Trophoblast cell (in vitro differentiated cells and primary cell): ENCODE data around the gene BTBD9.

Experiments used
- DNase-seq, 2 donors: peaks; one replicate each; pipeline ENCODE4 v3.0.0-alpha.2; 2016
- H2AFZ ChIP-seq: 2 replicates; pipeline ENCODE4 v1.6.1; 2013; ENCODE audit warnings: low read length, moderate library complexity, mild to moderate bottlenecking; ENCODE audit not compliant: insufficient read depth, poor library complexity
- H2AK5ac ChIP-seq: 2 replicates; pipeline ENCODE4 v1.6.1; 2013; ENCODE audit warnings: mild to moderate bottlenecking, low read length
- H2BK120ac ChIP-seq: 2 replicates; pipeline ENCODE4 v1.6.1; 2013; ENCODE audit warnings: low read length, mild to moderate bottlenecking, moderate library complexity; ENCODE audit not compliant: insufficient read depth, poor library complexity
- H2BK12ac ChIP-seq: 2 replicates; pipeline ENCODE4 v1.6.1; 2013; ENCODE audit warnings: mild to moderate bottlenecking, low read length, moderate library complexity
- H2BK5ac ChIP-seq: 2 replicates; pipeline ENCODE4 v1.6.1; 2013; ENCODE audit warnings: low read length, low read depth, moderate library complexity, mild to moderate bottlenecking; ENCODE audit not compliant: poor library complexity
- H3K14ac ChIP-seq: 2 replicates; pipeline ENCODE4 v1.6.1; 2013; ENCODE audit warnings: mild to moderate bottlenecking, low read length
- H3K18ac ChIP-seq: 2 replicates; pipeline ENCODE4 v1.6.1; 2013; ENCODE audit warnings: mild to moderate bottlenecking, low read length
- H3K23ac ChIP-seq: 2 replicates; pipeline ENCODE4 v1.6.1; 2013; ENCODE audit warnings: low read length
- H3K27ac ChIP-seq: 2 replicates; pipeline ENCODE4 v1.5.1; 2013; ENCODE audit warnings: low read depth, mild to moderate bottlenecking, inconsistent platforms, low read length, moderate library complexity
- H3K27me3 ChIP-seq: 2 replicates; pipeline ENCODE4 v1.6.1; 2013; ENCODE audit warnings: inconsistent platforms, mild to moderate bottlenecking, low read length, moderate library complexity; ENCODE audit not compliant: insufficient read depth
- H3K36me3 ChIP-seq, 2 experiments: 1 replicate in 1 of 2; 2 replicates in 1 of 2; pipeline ENCODE4 v1.6.1; 2013; ENCODE audit warnings: low read length in 2 of 2, mild to moderate bottlenecking in 2 of 2, moderate library complexity in 1 of 2; ENCODE audit not compliant: insufficient read depth in 2 of 2, control insufficient read depth in 1 of 2
- H3K4ac ChIP-seq: 2 replicates; pipeline ENCODE4 v1.6.1; 2013; ENCODE audit warnings: low read depth, mild to moderate bottlenecking, low read length, moderate library complexity
- H3K4me1 ChIP-seq, 2 experiments: 1 replicate in 1 of 2; 2 replicates in 1 of 2; pipeline ENCODE4 v1.6.1; 2013; ENCODE audit warnings: low read length in 2 of 2, mild to moderate bottlenecking in 2 of 2, moderate library complexity in 1 of 2; ENCODE audit not compliant: insufficient read depth in 2 of 2, control insufficient read depth in 1 of 2
- H3K4me2 ChIP-seq: 2 replicates; pipeline ENCODE4 v1.6.1; 2013; ENCODE audit warnings: inconsistent platforms, mild to moderate bottlenecking, low read length, moderate library complexity
- H3K4me3 ChIP-seq: 2 replicates; pipeline ENCODE4 v1.5.1; 2013; ENCODE audit warnings: mild to moderate bottlenecking, low read depth, low read length, inconsistent platforms
- H3K79me1 ChIP-seq: one replicate; pipeline ENCODE4 v1.6.1; 2013; ENCODE audit warnings: low read length
- H3K79me2 ChIP-seq: 2 replicates; pipeline ENCODE4 v1.6.1; 2013; ENCODE audit warnings: low read length, mild to moderate bottlenecking; ENCODE audit not compliant: control insufficient read depth, insufficient read depth, poor library complexity
- H3K9ac ChIP-seq: 2 replicates; pipeline ENCODE4 v1.6.1; 2013; ENCODE audit warnings: mild to moderate bottlenecking, low read length
- H3K9me3 ChIP-seq: 2 replicates; pipeline ENCODE4 v1.6.1; 2013; ENCODE audit warnings: low read depth, mild to moderate bottlenecking, control low read depth, inconsistent platforms, low read length; ENCODE audit not compliant: insufficient read depth
- H4K12ac ChIP-seq: 2 replicates; pipeline ENCODE4 v1.6.1; 2013; ENCODE audit warnings: low read depth, mild to moderate bottlenecking, low read length, moderate library complexity
- H4K8ac ChIP-seq: 2 replicates; pipeline ENCODE4 v1.6.1; 2013; ENCODE audit warnings: low read depth, mild to moderate bottlenecking, low read length, moderate library complexity
- H4K91ac ChIP-seq: one replicate; pipeline ENCODE4 v1.6.1; 2013; ENCODE audit warnings: low read depth, mild to moderate bottlenecking, low read length, moderate library complexity
- WGBS: extraction: QIAGEN DNeasy Blood & Tissue Kit; methylation state at CpG from one replicate; pipeline ENCODE4 v1.1.7; 2013; ENCODE audit warnings: missing lambda C conversion rate; ENCODE audit not compliant: insufficient read length, insufficient coverage; ENCODE audit errors: extremely low coverage; 5-methylcytosine and 5-hydroxymethylcytosine counted together

Gene BTBD9

DNA sequence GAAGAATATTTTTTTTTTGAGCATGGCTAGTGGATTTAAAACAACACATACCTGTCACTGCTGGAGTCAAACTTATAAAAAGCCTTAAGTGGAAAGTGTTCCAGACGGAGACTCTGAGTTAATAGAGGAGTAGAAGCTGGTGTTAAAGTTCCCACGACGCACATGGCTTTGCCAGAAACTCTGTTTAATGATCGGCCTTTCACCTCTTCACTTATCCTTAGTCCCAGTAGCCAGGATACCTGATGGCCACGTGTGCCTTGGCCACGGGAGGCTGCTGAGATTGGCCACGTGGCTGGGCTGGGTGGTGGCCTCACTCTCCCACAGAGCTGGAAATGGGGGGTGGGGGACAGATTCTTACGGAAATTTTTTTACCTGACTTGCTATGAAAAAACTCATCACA is 487.1 kb downstream of the BTBD9 start:
- no CpG with 5 or more reads among the region's 8 CpGs for WGBS
- Histone ChIP-seq H3K4me2 (no peak overlapping the region), H3K18ac (no peak overlapping the region), H3K4ac (no peak overlapping the region), H3K27me3 (no peaks in the 10 kb centered on the region), H3K79me2 (no peaks in the 10 kb centered on the region), H2BK12ac (no peak overlapping the region), H3K79me1 (no peaks in the 10 kb centered on the region), H3K4me3 (no peak overlapping the region), H4K12ac (no peak overlapping the region), H2BK5ac (no peak overlapping the region), H2BK120ac (no peak overlapping the region), H3K4me1 (no peaks in the 10 kb centered on the region), H3K23ac (no peak overlapping the region), H3K9ac (no peak overlapping the region), H3K27ac (no peak overlapping the region), H3K36me3 (peaks cover 21 to 23% of the 10 kb centered on the region in 2 experiments), H2AK5ac (no peak overlapping the region), H2AFZ (no peak overlapping the region), H4K8ac (no peak overlapping the region), H3K14ac (no peak overlapping the region), H3K9me3 (no peaks in the 10 kb centered on the region), H4K91ac (no peak overlapping the region)
- no peak for DNase-seq

GRCh38 chr6:38151580-38152500 is 487.9 kb downstream of the BTBD9 start:
- Histone ChIP-seq H3K18ac (no peak overlapping the region), H2BK120ac (no peak overlapping the region), H3K4ac (no peak overlapping the region), H4K12ac (no peak overlapping the region), H3K27me3 (no peaks in the 10 kb centered on the region), H3K14ac (no peak overlapping the region), H3K23ac (no peak overlapping the region), H2BK5ac (no peak overlapping the region), H3K79me1 (no peaks in the 10 kb centered on the region), H4K8ac (no peak overlapping the region), H2BK12ac (no peak overlapping the region), H3K27ac (no peak overlapping the region), H2AK5ac (no peak overlapping the region), H4K91ac (no peak overlapping the region), H3K9me3 (no peaks in the 10 kb centered on the region), H3K36me3 (peaks cover 21 to 23% of the 10 kb centered on the region in 2 experiments), H3K79me2 (no peaks in the 10 kb centered on the region), H3K9ac (no peak overlapping the region), H3K4me2 (no peak overlapping the region), H2AFZ (no peak overlapping the region), H3K4me3 (no peak overlapping the region), H3K4me1 (no peaks in the 10 kb centered on the region)
- no peak for DNase-seq
- WGBS, result no CpG with 5 or more reads among the region's 22 CpGs

DNA sequence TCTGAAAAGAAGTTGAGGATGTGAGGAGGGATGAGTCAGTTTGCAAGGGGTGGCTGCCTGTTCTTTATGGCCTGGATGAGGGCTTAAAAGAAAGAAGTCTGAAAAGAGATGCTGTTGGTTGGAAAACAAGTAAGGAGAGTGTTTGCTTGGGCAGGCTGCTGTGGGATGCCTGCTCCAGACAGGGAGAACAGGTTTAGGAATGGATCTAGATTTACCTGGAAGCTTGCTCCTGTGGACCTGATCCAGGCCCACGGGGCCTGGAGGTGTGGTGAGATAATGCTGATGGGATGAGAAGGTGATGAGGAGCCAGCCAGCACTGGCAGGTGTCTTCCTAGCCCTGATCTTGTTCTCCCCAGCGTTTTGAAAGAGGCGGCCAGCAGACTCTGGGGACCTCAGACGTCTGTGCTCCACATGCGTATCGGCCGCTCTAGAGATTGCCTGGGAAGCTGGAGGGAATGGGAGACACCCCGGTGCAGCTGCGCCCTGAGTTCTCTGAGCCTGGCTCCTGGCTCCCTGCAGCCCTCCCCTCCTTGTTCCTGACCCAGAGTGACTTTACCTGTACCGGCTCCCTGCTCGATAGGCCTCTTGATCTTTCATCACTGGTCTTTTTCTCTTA is 488.9 kb downstream of the BTBD9 start:
- no peak overlapping the region for H3K27ac ChIP-seq
- H2BK12ac ChIP-seq, result no peak overlapping the region
- DNase-seq, result no peak
- no peaks in the 10 kb centered on the region for H3K79me1 ChIP-seq
- H2BK5ac ChIP-seq, result no peak overlapping the region
- H3K14ac ChIP-seq, result no peak overlapping the region
- H3K36me3 ChIP-seq, result peaks cover 21 to 23% of the 10 kb centered on the region in 2 experiments
- H2AFZ ChIP-seq, result no peak overlapping the region
- H3K4ac ChIP-seq, result no peak overlapping the region
- no peak overlapping the region for H3K23ac ChIP-seq
- H3K9ac ChIP-seq, result no peak overlapping the region
- H3K4me2 ChIP-seq, result no peak overlapping the region
- no peak overlapping the region for H2BK120ac ChIP-seq
- no peak overlapping the region for H4K8ac ChIP-seq
- WGBS, result no CpG with 5 or more reads among the region's 11 CpGs
- no peaks in the 10 kb centered on the region for H3K79me2 ChIP-seq
- H4K12ac ChIP-seq, result no peak overlapping the region
- peaks cover 6 to 7% of the 10 kb centered on the region in 2 experiments for H3K4me1 ChIP-seq
- no peak overlapping the region for H4K91ac ChIP-seq
- H3K27me3 ChIP-seq, result no peaks in the 10 kb centered on the region
- no peak overlapping the region for H2AK5ac ChIP-seq
- H3K9me3 ChIP-seq, result no peaks in the 10 kb centered on the region
- H3K18ac ChIP-seq, result no peak overlapping the region
- no peak overlapping the region for H3K4me3 ChIP-seq

GRCh38 chr6:38150021-38150420 is 489.7 kb downstream of the BTBD9 start:
- Histone ChIP-seq H2BK5ac (no peak overlapping the region), H3K18ac (no peak overlapping the region), H4K8ac (no peak overlapping the region), H3K36me3 (peaks cover 17 to 21% of the 10 kb centered on the region in 2 experiments), H3K4me3 (no peak overlapping the region), H2AK5ac (no peak overlapping the region), H3K9ac (no peak overlapping the region), H4K12ac (no peak overlapping the region), H3K27ac (no peak overlapping the region), H3K4me2 (no peak overlapping the region), H2BK120ac (no peak overlapping the region), H3K9me3 (no peaks in the 10 kb centered on the region), H3K79me2 (no peaks in the 10 kb centered on the region), H3K79me1 (no peaks in the 10 kb centered on the region), H4K91ac (no peak overlapping the region), H3K23ac (no peak overlapping the region), H3K27me3 (no peaks in the 10 kb centered on the region), H2AFZ (no peak overlapping the region), H3K4me1 (peaks cover 6 to 7% of the 10 kb centered on the region in 2 experiments), H2BK12ac (no peak overlapping the region), H3K4ac (no peak overlapping the region), H3K14ac (no peak overlapping the region)
- WGBS, result no CpG with 5 or more reads among the region's 3 CpGs
- no peak for DNase-seq
